ENCODE data around the gene PROB1.

DNA sequence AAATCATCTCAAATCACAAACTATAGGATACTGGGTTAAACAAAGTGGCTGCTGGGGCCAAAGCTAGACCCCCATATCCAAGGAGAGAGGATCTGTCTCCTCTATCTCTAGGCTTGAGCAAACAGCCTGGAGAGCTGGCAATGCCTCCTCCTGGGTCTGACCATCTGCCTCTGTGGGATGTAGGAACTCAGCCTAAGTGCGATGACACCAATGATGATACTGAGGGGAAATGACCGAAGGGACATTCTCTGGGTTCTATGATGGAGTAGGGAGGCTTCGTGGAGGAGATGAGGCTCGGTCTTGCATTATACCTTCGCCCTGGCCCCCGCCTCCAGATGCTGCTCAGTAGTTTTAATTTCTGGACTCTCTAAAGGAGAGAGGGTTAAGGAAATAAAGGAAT is 18.2 kb upstream of the PROB1 start:
- TF ChIP-seq, protein P1, sequence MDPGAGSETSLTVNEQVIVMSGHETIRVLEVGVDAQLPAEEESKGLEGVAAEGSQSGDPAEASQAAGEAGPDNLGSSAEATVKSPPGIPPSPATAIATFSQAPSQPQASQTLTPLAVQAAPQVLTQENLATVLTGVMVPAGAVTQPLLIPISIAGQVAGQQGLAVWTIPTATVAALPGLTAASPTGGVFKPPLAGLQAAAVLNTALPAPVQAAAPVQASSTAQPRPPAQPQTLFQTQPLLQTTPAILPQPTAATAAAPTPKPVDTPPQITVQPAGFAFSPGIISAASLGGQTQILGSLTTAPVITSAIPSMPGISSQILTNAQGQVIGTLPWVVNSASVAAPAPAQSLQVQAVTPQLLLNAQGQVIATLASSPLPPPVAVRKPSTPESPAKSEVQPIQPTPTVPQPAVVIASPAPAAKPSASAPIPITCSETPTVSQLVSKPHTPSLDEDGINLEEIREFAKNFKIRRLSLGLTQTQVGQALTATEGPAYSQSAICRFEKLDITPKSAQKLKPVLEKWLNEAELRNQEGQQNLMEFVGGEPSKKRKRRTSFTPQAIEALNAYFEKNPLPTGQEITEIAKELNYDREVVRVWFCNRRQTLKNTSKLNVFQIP (CRISPR knock-in tag; IDR thresholded peaks at IDR 0.05; ENCODE audit: borderline replicate concordance, low read depth) = no peak
- no peak for TF ChIP-seq ZFP3 (CRISPR knock-in tag; IDR thresholded peaks at IDR 0.05)
- TF ChIP-seq TCF4 (CRISPR knock-in tag; IDR thresholded peaks at IDR 0.05; ENCODE audit: borderline replicate concordance) = no peak
- TF ChIP-seq PPARA (CRISPR knock-in tag; IDR thresholded peaks at IDR 0.05; ENCODE audit: borderline replicate concordance) = no peak
- TF ChIP-seq, protein P2, sequence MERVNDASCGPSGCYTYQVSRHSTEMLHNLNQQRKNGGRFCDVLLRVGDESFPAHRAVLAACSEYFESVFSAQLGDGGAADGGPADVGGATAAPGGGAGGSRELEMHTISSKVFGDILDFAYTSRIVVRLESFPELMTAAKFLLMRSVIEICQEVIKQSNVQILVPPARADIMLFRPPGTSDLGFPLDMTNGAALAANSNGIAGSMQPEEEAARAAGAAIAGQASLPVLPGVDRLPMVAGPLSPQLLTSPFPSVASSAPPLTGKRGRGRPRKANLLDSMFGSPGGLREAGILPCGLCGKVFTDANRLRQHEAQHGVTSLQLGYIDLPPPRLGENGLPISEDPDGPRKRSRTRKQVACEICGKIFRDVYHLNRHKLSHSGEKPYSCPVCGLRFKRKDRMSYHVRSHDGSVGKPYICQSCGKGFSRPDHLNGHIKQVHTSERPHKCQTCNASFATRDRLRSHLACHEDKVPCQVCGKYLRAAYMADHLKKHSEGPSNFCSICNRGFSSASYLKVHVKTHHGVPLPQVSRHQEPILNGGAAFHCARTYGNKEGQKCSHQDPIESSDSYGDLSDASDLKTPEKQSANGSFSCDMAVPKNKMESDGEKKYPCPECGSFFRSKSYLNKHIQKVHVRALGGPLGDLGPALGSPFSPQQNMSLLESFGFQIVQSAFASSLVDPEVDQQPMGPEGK (CRISPR knock-in tag; IDR thresholded peaks at IDR 0.05; ENCODE audit: borderline replicate concordance) = no peak
- TF ChIP-seq ZNF565 (CRISPR knock-in tag; conservative IDR thresholded peaks at IDR 0.05; ENCODE audit: low read depth) = no peak
- no peak for TF ChIP-seq TOX (CRISPR knock-in tag; IDR thresholded peaks at IDR 0.05; ENCODE audit: borderline replicate concordance)
- TF ChIP-seq CSDC2 (CRISPR knock-in tag; IDR thresholded peaks at IDR 0.05) = no peak
- no peak for TF ChIP-seq ZFP30 (CRISPR knock-in tag; IDR thresholded peaks at IDR 0.05)
- no peak for TF ChIP-seq ISL1 (CRISPR knock-in tag; IDR thresholded peaks at IDR 0.05)
- no peak for TF ChIP-seq GLIS3 (CRISPR knock-in tag; IDR thresholded peaks at IDR 0.05)
- TF ChIP-seq BACH2 (CRISPR knock-in tag; IDR thresholded peaks at IDR 0.05; ENCODE audit: borderline replicate concordance) = no peak
- TF ChIP-seq, protein P3, sequence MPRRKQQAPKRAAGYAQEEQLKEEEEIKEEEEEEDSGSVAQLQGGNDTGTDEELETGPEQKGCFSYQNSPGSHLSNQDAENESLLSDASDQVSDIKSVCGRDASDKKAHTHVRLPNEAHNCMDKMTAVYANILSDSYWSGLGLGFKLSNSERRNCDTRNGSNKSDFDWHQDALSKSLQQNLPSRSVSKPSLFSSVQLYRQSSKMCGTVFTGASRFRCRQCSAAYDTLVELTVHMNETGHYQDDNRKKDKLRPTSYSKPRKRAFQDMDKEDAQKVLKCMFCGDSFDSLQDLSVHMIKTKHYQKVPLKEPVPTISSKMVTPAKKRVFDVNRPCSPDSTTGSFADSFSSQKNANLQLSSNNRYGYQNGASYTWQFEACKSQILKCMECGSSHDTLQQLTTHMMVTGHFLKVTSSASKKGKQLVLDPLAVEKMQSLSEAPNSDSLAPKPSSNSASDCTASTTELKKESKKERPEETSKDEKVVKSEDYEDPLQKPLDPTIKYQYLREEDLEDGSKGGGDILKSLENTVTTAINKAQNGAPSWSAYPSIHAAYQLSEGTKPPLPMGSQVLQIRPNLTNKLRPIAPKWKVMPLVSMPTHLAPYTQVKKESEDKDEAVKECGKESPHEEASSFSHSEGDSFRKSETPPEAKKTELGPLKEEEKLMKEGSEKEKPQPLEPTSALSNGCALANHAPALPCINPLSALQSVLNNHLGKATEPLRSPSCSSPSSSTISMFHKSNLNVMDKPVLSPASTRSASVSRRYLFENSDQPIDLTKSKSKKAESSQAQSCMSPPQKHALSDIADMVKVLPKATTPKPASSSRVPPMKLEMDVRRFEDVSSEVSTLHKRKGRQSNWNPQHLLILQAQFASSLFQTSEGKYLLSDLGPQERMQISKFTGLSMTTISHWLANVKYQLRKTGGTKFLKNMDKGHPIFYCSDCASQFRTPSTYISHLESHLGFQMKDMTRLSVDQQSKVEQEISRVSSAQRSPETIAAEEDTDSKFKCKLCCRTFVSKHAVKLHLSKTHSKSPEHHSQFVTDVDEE (CRISPR knock-in tag; IDR thresholded peaks at IDR 0.05) = no peak
- TF ChIP-seq ARNTL (CRISPR knock-in tag; IDR thresholded peaks at IDR 0.05; ENCODE audit: borderline replicate concordance, low read depth) = no peak

Data from SK-N-SH treated with all-trans-retinoic acid at 6 μM for 48 hours (cell line).